ENCODE results near the gene MS4A14.

The MS4A14 gene

DNA sequence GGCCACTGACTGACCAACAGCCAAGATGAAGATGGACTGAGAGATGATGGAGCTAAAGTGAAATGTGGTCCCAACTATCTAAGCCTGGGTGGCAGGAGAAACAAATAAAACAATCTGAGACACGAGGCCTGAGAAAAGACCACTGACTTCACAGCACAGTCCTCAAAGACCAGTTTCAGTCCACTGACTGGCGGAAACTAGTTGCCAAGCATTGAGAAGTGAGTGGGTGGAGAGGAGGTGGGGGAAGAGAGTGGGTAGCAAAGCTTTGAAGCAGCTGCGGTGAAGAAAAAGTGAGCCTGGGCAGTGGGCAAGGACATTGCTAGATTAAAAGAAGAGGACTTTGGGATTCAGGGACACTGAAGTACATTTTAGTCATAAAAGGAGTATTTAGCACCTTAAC lies 61.3 kb downstream of the MS4A14 start:
- Mint-ChIP-seq H3K4me3 (peak overlapping the region; percentile 53), H3K4me1 (peaks cover 39% of the 10 kb centered on the region), H3K36me3 (ENCODE audit: insufficient read depth) (peaks cover 4% of the 10 kb centered on the region), H3K9me3 (no peaks in the 10 kb centered on the region), H3K27ac (ENCODE audit: low read depth) (peak overlapping the region; percentile 5), H3K27me3 (no peaks in the 10 kb centered on the region)
- ATAC-seq (replicated peaks; ENCODE audit: extremely low read depth, poor library complexity, severe bottlenecking) = no peak
- DNase-seq (ENCODE audit: low spot score in 2 of 2) = no peak

DNA sequence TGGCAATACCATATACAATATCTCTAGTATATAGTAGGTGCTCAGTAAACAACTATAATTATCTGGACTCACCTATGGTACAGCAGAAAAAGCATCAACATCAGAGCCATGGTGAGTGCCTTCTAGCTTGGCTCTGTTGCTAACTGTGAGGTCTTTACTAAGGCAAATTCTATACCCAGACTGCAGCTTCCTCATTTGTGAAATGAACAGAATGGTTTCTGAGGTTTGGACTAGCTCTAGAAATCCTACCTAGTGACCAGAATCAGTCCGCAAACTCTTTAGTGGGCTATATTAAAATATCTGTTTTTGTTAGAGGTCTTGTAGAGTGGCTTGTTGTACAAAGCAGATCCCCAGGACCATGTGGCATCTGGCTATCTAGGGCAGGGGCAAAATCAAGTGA lies 63.1 kb downstream of the MS4A14 start:
- Mint-ChIP-seq H3K36me3 (ENCODE audit: insufficient read depth) (peaks cover 9% of the 10 kb centered on the region), H3K27ac (ENCODE audit: low read depth) (no peak overlapping the region), H3K4me1 (peaks cover 37% of the 10 kb centered on the region), H3K27me3 (no peaks in the 10 kb centered on the region), H3K4me3 (no peak overlapping the region), H3K9me3 (no peaks in the 10 kb centered on the region)
- ATAC-seq (replicated peaks; ENCODE audit: extremely low read depth, poor library complexity, severe bottlenecking) = no peak
- DNase-seq (ENCODE audit: low spot score in 2 of 2) = no peak

Data from central memory CD8-positive, alpha-beta T cell (primary cell).